SU-DHL-6 (cell line): ENCODE results near the gene LBX2.

Source experiments
- CTCF ChIP-seq: fragments of 200-600 bp; sonication (generic); IDR thresholded peaks from one replicate; pipeline ENCODE4 v1.5.1; 2017; ENCODE audit warnings: antibody characterized with exemption, mild to moderate bottlenecking, low read length, moderate library complexity; ENCODE audit not compliant: insufficient read depth, poor library complexity, severe bottlenecking
- EZH2phosphoT487 ChIP-seq: fragments of 200-600 bp; sonication (generic), shearing (Covaris generic); conservative IDR thresholded peaks from 2 replicates; pipeline ENCODE4 v1.6.1; 2018; ENCODE audit warnings: mild to moderate bottlenecking, antibody characterized with exemption, low read length, moderate library complexity, mixed read lengths

- TF ChIP-seq EZH2phosphoT487 (no peak), CTCF (no peak)
These were observed 13.3 kb downstream of the LBX2 start for GRCh38 chr2:74486141-74486540.
